ENCODE data around the gene THBS2. TPM values are rescaled to one million over a fixed set of nuclear protein-coding genes. Genes with fewer than 3 reads are reported as not detected.

THBS2 gene
- total RNA-seq, 4 donors from 2014 or later: 80.9 to 149 (median 107) TPM

DNA sequence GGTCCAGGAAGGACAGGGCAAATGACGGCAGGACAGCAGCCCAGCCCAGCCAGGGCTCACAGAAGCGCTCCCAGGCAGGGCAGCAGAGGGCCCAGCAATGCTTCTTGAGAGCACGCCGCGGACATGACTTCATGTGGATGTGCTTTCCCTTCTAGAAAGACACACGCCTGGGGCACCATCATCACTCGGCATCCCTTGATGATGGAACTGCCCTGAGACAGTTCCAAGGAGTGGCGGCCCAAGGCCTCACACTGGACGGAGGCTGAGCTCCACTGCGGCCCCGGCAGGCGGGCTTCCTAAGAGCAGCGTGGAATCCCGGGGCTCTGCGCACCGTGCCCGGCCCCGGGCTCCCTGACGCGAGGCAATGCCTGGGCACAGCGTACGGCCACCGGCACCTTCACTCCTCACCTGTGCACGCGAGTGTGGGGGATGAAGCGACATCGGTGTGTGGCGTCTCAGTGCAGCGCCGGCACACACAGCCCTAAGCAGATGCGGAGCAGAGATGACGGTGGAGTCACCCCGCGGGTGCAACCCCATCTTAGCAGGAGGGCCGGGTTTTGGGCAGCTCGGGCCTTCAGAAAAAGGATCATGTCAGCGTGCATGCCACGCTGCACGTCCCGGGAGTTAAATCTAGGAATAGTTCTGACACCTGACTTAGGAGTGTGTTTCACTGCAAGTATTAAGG, 86.6 kb downstream of the THBS2 start:
- Histone ChIP-seq H3K27me3 (no peaks in the 10 kb centered on the region), H3K4me1 (peaks cover 22% of the 10 kb centered on the region), H3K4me3 (no peak overlapping the region), H3K27ac (no peak overlapping the region), H3K36me3 (no peaks in the 10 kb centered on the region), H3K9me3 (no peaks in the 10 kb centered on the region)
- TF ChIP-seq POLR2A (IDR thresholded peaks at IDR 0.05) (no peak), POLR2AphosphoS5 (IDR thresholded peaks at IDR 0.05) (no peak), EP300 (IDR thresholded peaks at IDR 0.05) (no peak)
- TF ChIP-seq, protein P1, sequence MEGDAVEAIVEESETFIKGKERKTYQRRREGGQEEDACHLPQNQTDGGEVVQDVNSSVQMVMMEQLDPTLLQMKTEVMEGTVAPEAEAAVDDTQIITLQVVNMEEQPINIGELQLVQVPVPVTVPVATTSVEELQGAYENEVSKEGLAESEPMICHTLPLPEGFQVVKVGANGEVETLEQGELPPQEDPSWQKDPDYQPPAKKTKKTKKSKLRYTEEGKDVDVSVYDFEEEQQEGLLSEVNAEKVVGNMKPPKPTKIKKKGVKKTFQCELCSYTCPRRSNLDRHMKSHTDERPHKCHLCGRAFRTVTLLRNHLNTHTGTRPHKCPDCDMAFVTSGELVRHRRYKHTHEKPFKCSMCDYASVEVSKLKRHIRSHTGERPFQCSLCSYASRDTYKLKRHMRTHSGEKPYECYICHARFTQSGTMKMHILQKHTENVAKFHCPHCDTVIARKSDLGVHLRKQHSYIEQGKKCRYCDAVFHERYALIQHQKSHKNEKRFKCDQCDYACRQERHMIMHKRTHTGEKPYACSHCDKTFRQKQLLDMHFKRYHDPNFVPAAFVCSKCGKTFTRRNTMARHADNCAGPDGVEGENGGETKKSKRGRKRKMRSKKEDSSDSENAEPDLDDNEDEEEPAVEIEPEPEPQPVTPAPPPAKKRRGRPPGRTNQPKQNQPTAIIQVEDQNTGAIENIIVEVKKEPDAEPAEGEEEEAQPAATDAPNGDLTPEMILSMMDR (IDR thresholded peaks at IDR 0.05): no peak
- DNase-seq (ENCODE audit: low spot score in 2 of 2): no peak
- 97% methylated on average over 32 of the region's 40 CpGs for WGBS
